Endodermal cell (in vitro differentiated cells): ENCODE data around the gene RABGAP1L. TPM values are rescaled to one million over a fixed set of nuclear protein-coding genes. Genes with fewer than 3 reads are reported as not detected.

Experiments used
- DNase-seq: peaks from one replicate; pipeline ENCODE4 v3.0.0-alpha.2; 2017
- H3K27ac ChIP-seq: 2 replicates; pipeline ENCODE4 v1.5.1; 2013; ENCODE audit warnings: mild to moderate bottlenecking, low read depth, low read length, moderate library complexity
- H3K27me3 ChIP-seq: 2 replicates; pipeline ENCODE4 v1.6.1; 2013; ENCODE audit warnings: mild to moderate bottlenecking, low read length, moderate library complexity; ENCODE audit not compliant: insufficient read depth, control insufficient read depth, poor library complexity, severe bottlenecking
- H3K36me3 ChIP-seq: 2 replicates; pipeline ENCODE4 v1.7.0; 2013; ENCODE audit warnings: mild to moderate bottlenecking, low read length, moderate library complexity; ENCODE audit not compliant: control insufficient read depth, insufficient read depth
- H3K4me1 ChIP-seq: one replicate; pipeline ENCODE4 v1.7.0; 2013; ENCODE audit warnings: low read length; ENCODE audit not compliant: control insufficient read depth, insufficient read depth
- H3K4me3 ChIP-seq: 2 replicates; pipeline ENCODE4 v1.5.1; 2013; ENCODE audit warnings: mild to moderate bottlenecking, low read length, moderate library complexity
- H3K9ac ChIP-seq: 2 replicates; pipeline ENCODE4 v1.6.1; 2013; ENCODE audit warnings: mild to moderate bottlenecking, low read length, moderate library complexity; ENCODE audit not compliant: poor library complexity, severe bottlenecking; ENCODE audit errors: extremely low read depth
- H3K9me3 ChIP-seq: 2 replicates; pipeline ENCODE4 v1.6.1; 2013; ENCODE audit warnings: mild to moderate bottlenecking, low read length, moderate library complexity; ENCODE audit not compliant: control insufficient read depth
- H3K27ac Mint-ChIP-seq: 2 replicates; pipeline ENCODE4 v1.8.0; 2020; ENCODE audit warnings: mixed read lengths
- H3K27me3 Mint-ChIP-seq: 2 replicates; pipeline ENCODE4 v1.8.0; 2021; ENCODE audit warnings: mild to moderate bottlenecking, mixed read lengths; ENCODE audit not compliant: insufficient read depth
- H3K36me3 Mint-ChIP-seq: 2 replicates; pipeline ENCODE4 v1.8.0; 2020; ENCODE audit warnings: low read depth, mixed read lengths
- H3K4me1 Mint-ChIP-seq: 2 replicates; pipeline ENCODE4 v1.8.0; 2020; ENCODE audit warnings: mixed read lengths
- H3K4me3 Mint-ChIP-seq: 2 replicates; pipeline ENCODE4 v1.8.0; 2020; ENCODE audit warnings: mild to moderate bottlenecking, moderate library complexity, mixed read lengths
- H3K9me3 Mint-ChIP-seq: 2 replicates; pipeline ENCODE4 v1.8.0; 2020; ENCODE audit warnings: mild to moderate bottlenecking, mixed read lengths
- CTCF ChIP-seq: fragments of 200-600 bp; sonication (generic); conservative IDR thresholded peaks from 2 replicates; pipeline ENCODE4 v1.5.0; 2021; ENCODE audit warnings: antibody characterized with exemption, mild to moderate bottlenecking
- WGBS, 2 experiments: methylation state at CpG; one replicate each; pipeline versions ENCODE4 v1.1.5 to v1.1.7; 2013; ENCODE audit warnings: missing lambda C conversion rate in 2 of 2, mixed read lengths in 1 of 2; ENCODE audit not compliant: insufficient coverage in 1 of 2, insufficient read length in 1 of 2; 5-methylcytosine and 5-hydroxymethylcytosine counted together
- total RNA-seq, 2 donors: library from RNA; stranded (reverse); fragmentation: NEBNext Ultra II Directional in 1 of 2; extraction: Animal tissue kit (Norgen Biotek cat#: 25700) in 1 of 2; gene quantifications; 2 replicates in 1 of 2; 3 replicates in 1 of 2; pipeline ENCODE4 v1.2.1, GENCODE V29; 2021

RABGAP1L gene
- total RNA-seq, 2 donors from 2014 or later = 32.5 to 36.9 TPM

- no peak overlapping the region for H3K27ac Mint-ChIP-seq
- Histone ChIP-seq H3K4me1 (peaks cover 7% of the 10 kb centered on the region), H3K36me3 (no peaks in the 10 kb centered on the region), H3K27me3 (no peaks in the 10 kb centered on the region), H3K4me3 (no peak overlapping the region), H3K27ac (no peak overlapping the region), H3K9ac (no peak overlapping the region), H3K9me3 (peaks cover 10% of the 10 kb centered on the region)
- no peak for TF ChIP-seq CTCF
- H3K4me3 Mint-ChIP-seq = no peak overlapping the region
- DNase-seq = no peak
- peaks cover 7% of the 10 kb centered on the region for H3K4me1 Mint-ChIP-seq
- H3K27me3 Mint-ChIP-seq = no peaks in the 10 kb centered on the region
- peaks cover 11% of the 10 kb centered on the region for H3K9me3 Mint-ChIP-seq
- no peaks in the 10 kb centered on the region for H3K36me3 Mint-ChIP-seq
Measured at GRCh38 chr1:174657411-174657810, 498.1 kb downstream of the RABGAP1L start.

- H3K4me3 ChIP-seq = no peak overlapping the region
- WGBS, 2 experiments = 75% methylated on average over 1 of the region's 1 CpG; no CpG with 5 or more reads in 1 of the 2 experiments
- Mint-ChIP-seq H3K4me1 (peaks cover 4% of the 10 kb centered on the region), H3K27ac (no peak overlapping the region), H3K27me3 (no peaks in the 10 kb centered on the region), H3K4me3 (no peak overlapping the region), H3K9me3 (peaks cover 11% of the 10 kb centered on the region), H3K36me3 (no peaks in the 10 kb centered on the region)
- no peaks in the 10 kb centered on the region for H3K36me3 ChIP-seq
- no peak for DNase-seq
- no peak overlapping the region for H3K27ac ChIP-seq
- no peak overlapping the region for H3K9ac ChIP-seq
- H3K27me3 ChIP-seq = no peaks in the 10 kb centered on the region
- peaks cover 4% of the 10 kb centered on the region for H3K4me1 ChIP-seq
- peaks cover 10% of the 10 kb centered on the region for H3K9me3 ChIP-seq
- TF ChIP-seq CTCF = no peak
Measured at GRCh38 chr1:174657893-174658292, 498.6 kb downstream of the RABGAP1L start.

- no peak for TF ChIP-seq CTCF
- Mint-ChIP-seq H3K27me3 (no peaks in the 10 kb centered on the region), H3K4me1 (no peaks in the 10 kb centered on the region), H3K36me3 (no peaks in the 10 kb centered on the region), H3K9me3 (peaks cover 11% of the 10 kb centered on the region), H3K27ac (no peak overlapping the region), H3K4me3 (no peak overlapping the region)
- no peaks in the 10 kb centered on the region for H3K36me3 ChIP-seq
- H3K27me3 ChIP-seq = no peaks in the 10 kb centered on the region
- H3K27ac ChIP-seq = no peak overlapping the region
- H3K4me1 ChIP-seq = no peaks in the 10 kb centered on the region
- H3K4me3 ChIP-seq = no peak overlapping the region
- H3K9me3 ChIP-seq = peaks cover 10% of the 10 kb centered on the region
- no peak for DNase-seq
- no peak overlapping the region for H3K9ac ChIP-seq
- 92% methylated on average over 3 of the region's 3 CpGs; no CpG with 5 or more reads in 1 of the 2 experiments for WGBS, 2 experiments
Measured at GRCh38 chr1:174659823-174660222, 500.5 kb downstream of the RABGAP1L start.
